ENCODE results near the gene FILIP1L.

DNA sequence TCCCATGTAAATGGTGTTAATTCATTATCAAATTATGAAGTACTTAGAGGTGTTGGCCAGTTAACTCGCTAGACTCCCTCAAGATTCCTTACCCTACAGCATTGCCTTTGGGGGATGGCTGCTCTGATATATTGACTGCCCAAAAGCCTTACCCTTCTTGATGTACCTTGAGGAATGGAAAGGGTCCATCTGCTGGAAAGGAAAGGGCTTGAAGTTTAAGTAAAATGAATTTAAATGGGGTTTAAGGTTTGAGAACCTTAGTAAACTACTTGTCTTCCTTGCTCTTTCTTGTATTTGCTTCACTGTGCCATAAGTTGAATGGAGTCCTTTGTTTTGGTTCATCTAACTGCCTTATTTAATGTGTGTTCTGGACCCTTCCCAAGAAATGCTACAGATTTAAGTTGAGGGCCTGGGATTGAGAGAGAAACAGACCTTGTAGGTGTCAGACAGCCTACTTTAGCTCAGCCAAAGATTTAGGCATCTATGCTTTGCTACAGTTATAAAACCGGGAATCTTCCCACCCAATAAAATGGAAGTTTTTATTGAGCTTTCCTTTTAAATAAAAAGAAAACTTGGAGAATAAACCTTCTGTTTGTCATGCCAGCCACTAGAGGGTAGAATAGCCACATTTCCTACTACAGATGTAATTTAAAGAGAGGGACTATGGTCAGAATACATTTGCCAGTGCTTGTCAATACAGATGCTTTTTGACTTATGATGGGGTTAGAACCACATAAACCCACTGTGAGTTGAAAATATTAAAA, 271.3 kb downstream of the FILIP1L start:
- no peak for TF ChIP-seq EZH2phosphoT487 (conservative IDR thresholded peaks at IDR 0.05; ENCODE audit: low read length)
- TF ChIP-seq, protein P1, sequence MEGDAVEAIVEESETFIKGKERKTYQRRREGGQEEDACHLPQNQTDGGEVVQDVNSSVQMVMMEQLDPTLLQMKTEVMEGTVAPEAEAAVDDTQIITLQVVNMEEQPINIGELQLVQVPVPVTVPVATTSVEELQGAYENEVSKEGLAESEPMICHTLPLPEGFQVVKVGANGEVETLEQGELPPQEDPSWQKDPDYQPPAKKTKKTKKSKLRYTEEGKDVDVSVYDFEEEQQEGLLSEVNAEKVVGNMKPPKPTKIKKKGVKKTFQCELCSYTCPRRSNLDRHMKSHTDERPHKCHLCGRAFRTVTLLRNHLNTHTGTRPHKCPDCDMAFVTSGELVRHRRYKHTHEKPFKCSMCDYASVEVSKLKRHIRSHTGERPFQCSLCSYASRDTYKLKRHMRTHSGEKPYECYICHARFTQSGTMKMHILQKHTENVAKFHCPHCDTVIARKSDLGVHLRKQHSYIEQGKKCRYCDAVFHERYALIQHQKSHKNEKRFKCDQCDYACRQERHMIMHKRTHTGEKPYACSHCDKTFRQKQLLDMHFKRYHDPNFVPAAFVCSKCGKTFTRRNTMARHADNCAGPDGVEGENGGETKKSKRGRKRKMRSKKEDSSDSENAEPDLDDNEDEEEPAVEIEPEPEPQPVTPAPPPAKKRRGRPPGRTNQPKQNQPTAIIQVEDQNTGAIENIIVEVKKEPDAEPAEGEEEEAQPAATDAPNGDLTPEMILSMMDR (IDR thresholded peaks at IDR 0.05; ENCODE audit: insufficient read depth, low read length, poor library complexity, severe bottlenecking), result no peak
